Stimulated activated CD8-positive, alpha-beta memory T cell treated with anti-CD3 and anti-CD28 coated beads, Interleukin-7, amount 100 ng/mL, for 48 hours (primary cell): ENCODE data around the gene PTPN5.
"Not testable (repeated sequence)": the region's sequence is repeated elsewhere in the genome, so short reads cannot be mapped to it uniquely, and the experiment has no call there.

Source experiments
- DNase-seq, 2 donors: peaks; one replicate each; pipeline ENCODE4 v3.0.0-alpha.2; 2020; ENCODE audit warnings: low read depth in 1 of 2; ENCODE audit errors: extremely low read depth in 1 of 2

The PTPN5 gene

DNA sequence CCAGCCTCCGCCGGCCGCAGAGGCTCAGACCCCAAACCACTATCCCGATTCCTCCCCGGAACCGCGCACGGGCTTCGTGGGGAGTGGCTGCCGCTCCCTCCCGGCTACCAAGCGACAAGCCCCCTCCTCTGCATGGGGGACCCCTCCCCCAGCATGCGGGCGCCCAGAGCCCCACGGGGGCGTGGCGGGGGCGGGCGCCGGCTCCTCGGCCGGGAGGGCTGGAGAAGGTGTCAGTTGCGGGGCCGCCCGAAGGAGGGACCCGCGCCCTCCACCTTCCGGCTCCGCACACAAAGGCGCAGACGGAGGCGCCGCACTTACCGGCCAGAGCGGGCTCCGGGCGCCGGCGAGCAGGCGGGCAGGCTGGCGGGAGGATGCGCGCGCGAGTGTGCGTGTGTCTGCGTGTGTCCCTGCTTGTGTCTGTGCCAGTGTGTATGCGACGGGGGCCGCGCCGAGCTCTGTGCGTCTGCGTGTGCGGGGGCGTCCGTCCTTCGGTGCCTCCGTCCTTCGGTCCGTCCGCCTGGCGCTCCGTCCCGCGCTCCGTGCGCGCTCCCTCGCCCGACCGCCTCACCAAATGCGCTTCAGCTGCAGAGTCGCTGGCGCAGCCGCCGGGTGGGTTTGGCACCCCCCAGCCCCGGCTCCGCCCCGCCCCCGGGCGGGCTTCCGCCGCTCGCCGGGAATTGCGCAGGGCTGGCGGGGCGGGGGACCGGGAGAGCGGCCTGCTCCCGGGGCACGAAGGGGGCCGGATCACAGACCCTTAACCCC lies at the start of gene PTPN5:
Gene PTPN5, minus strand, starts transcription at position 592 of the 762 bp plus-strand sequence. CDS start 19,840 bp downstream, outside the sequence.
- DNase-seq: no peak

DNA sequence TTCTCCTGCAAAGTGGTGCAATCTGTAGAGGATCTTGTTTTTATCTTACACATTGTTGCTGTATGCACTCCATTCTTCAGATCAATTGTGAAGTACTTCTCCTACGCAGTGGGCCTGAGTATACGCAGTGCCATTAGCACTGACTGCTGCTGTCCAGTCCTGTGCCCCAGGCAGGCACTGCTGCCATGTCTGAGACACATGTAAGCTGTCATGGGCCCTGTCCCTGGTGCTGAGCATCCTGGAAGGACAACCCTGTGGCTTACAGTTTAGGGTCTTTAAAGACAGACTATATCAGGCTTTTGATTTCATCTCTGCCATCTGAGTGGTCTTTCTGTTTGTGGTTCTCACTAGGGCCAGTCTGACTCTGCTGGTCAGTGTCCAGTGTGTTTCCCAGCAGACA lies 44.8 kb upstream of the PTPN5 start:
- no peak for DNase-seq

DNA sequence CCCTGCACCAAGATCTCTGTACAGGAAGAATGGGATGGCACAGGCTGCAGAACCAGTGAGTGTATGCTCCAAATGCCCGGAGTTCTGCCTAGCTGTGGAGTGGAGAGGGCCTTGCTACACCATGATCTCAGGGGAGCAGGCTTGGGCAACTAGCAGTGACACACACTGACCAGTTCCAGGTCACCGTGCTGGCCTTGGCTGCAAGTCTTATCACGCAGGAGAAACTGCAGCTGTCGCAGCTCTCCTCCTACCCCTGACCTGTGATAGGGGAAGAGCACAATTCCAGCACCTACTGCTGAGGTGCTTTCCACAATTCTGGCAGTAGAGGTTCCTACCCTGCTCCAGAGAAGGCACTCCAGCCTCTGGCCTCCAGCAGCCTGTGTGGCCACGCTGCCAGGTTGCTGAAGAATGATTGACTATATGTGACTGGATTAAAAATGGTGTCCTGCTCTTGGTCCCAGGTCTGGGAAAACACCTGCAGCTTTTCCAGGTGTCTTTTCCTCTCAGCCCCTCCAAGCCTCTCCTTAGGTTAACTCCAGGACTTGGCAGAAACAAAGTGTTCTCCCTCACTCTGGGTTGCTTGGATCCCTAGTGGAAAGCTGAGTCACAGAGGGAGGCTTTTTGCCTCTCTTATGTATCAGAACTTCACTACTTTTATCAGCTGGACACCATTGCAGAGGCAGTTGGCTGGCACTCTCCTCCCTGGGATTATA lies 43.3 kb upstream of the PTPN5 start:
- DNase-seq: no peak

DNA sequence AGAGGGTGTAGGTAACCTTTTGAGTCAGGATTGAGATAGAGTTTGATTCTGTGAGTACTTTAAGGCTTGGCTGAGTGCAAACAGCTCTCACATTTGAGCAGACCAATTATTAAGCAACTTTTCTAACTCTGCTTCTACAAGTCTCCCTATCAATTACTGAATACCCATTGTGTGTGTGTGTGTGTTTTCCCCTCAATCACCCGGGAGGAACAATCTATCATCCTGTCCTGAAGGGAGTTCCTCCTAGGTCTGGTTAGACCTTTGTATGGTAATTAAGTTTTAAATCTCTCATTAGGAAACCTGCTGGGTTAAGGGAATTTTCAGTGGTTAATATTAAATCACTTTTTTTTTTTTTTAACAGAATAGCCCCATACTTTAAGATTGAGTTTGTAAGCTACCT lies 28.6 kb upstream of the PTPN5 start:
- DNase-seq: not testable (repeated sequence)

DNA sequence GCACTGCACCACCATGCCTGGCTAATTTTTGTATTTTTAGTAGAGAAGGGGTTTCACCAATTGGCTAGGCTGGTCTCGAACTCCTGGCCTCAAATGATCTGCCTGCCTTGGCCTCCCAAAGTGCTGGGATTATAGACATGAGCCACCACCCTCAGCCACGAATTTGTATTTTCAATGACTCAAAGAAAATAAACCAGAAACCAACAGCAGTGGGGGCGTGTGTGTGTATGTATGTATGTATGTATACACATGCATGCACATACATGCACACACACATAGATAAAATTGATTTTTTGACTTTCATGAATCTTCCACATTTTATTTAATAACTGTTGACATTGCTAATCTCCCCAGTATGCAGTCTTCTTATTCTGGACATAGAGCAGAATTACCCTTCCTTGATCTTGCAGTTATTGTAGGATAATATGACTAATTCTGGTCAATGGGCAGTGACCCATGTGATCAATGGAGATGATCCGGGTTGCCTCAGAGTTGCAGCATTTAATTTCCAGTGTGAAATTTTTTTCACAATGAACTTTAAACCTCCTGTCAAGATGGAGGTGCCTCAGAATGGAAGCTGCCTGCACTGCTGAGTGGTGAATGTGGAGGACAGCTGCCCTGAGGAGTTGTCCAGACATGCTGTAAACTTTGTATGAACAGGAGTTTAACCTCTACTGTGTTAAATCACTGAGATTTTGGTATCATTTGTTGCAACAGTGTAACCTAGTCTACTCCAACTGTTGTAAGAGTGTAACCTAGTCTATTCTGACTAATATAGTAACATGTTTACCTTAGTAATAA lies 12.8 kb upstream of the PTPN5 start:
- no peak for DNase-seq

DNA sequence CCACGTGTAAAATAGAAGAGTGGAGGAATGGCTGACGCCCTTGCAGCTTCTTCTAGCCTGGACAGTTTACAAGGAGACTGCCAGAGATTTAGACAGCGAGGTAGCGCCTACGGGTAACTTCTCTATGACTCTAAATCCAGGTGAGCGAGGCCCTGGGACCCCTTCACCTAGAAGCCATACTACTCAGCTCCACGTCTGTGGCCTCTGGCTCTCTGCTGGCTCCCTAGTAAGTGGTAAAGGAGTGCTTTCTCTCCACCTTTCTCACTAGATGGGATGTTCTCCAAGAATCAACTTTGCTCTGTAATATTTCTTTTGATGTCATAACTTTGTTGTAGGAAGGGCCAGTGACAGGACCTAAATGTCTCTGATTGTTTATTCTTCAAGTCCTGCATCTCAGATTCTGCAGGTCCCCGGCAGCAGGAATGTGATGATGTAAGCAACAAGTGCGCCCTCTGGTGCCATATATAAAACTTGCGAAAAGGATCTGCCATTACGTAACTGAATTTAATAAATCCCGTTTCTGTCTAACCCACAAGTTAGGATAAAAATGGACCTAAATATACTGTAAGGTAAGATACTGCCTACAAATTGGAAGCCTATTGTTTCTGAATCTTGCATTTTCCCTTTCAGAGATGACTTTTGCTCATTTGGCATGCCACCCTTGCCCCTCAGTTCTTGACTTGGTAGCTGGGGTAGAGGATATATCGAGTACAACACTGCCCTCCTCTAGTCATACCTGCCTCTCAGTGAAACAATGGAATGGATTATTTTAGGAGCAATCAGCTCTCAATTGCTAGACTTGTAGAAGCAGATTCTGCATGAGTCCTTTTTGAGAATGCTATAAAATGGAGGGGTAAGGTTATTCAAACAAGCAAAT lies 11.0 kb upstream of the PTPN5 start:
- no peak for DNase-seq

DNA sequence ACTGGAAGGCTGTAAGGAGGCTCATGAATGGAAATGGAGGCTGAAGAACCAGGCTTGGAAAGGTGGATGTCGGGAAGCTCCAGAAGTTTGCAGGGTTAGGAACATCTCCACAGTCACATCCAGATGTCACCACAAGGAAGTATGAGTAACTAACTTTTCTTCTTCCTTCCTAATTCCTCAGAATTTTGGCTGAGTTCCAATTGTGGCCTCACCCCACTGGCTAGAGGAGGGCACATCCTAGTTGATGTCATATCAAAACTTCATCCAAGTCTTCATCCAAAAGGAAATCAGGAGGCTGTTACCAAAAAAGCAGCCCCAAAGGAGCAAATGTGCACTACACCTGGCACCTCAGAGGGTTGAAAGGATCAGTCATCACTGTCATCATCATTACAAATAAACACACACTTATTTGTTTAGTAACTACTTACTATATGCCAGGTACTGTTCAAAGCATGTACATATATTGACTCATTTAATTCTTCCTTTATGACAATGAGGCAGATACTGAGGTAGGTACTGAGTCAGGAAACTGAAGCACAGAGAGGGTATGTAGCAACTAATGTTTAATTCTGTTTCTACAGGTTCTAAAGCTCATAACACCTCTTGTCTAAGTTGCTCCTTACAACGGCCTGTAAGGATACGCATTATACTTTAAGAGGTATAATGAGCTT lies 7.3 kb upstream of the PTPN5 start:
- no peak for DNase-seq

DNA sequence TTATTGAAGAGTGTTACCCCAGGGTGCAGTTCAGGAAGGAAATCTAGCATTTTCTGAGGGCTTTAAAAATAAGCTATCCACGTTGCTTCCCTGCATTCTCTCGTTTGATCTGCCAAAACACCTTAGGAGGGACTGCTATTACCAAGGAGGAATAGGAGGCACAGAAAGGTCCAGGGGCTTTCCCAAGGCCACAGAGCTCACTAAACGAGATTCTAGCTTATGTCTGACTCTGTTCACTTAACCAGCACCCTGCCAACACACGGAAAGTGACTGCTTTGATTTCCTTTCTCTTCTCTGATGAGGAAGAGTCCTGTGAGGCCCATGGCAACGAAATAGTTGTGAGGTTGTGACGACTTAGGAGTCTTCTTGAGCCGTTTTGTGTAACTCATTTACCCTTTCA lies 3.4 kb upstream of the PTPN5 start:
- DNase-seq: no peak

DNA sequence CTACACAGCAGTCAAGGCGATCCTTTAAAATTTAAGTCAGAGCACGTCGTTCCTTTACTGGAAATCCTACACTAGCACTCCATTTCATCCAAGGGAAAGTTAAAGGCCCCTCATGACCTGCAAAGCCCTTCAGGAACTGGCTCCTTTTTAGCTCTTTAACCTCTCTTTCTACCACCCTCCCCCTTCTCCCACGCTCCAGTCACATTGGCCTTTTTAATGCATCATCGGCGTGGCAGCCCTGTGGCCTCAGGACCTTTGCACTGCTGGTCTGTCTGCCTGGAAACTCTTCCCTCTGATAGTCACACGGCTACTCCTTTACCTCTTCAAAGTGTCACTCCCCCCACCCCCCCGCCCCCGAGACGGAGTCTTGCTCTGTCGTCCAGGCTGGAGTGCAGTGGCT lies 1.2 kb upstream of the PTPN5 start:
- no peak for DNase-seq

DNA sequence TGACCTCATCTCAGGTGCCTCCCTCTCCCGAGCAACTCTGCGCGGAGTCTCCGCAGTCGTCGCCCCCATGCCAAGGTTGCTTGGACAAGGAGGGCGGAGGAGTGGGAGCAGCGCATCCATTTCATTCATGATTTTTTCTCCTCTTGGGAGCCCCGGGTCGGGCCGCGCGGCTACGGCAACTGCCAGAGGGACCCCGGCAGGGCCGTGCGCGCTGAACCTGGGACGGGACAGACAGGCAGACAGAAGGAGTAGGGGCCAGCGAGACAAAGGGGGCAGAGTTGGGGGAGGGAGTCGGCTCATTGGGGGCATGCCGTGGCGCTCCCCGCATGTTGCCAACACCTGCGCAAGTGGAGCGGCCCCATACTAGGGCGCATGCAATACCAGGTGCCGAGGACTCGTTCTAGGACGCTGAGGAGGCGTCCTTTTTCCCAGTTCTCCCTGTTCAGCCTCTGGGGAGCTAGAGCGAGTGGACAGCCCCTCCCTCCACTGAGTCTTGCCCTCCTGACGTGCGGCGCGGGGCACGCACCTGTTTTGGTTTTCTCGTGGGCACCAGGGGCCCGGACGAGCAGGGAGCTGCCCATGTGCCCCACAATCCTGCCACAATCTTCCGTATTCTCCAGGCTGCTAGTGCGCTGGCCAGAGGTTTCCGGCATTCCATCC lies 501 bp upstream of the PTPN5 start:
- DNase-seq: no peak

DNA sequence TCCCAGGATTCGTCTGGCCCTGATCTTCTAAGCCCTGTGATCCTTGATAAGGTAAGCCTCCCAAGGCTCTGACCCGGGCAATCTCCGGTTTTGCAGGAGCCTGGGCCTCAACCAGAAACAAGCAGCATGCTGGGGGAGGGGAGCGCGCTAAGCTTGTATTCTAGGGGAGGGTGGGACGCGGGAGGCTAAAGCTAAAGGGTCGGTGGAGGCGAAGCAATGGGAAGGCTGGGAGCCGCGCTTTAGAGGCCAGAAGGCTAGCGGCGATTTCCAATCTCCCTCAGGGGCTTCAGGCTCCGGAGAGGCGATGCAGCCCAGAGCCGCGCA lies 753 bp downstream of the PTPN5 start:
- no peak for DNase-seq

DNA sequence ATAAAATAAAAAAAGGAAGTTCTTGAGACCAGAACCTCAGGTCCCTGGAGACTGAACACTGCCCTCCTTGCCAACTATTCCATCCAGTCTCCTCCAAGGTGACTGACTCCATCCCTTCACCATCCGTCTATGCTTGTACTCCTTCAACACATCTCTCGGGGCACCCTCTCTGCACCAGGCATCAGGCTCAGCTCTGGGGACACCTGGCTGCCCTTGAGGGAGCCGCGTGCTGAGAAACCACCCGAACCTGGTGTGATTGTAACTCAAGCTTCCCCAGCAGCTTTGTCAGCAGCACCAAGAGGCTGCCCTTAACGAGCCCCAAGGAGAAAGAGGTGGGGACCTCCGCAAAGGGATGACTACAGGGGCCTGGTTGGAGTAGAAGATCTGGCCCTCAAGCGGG lies 1.7 kb downstream of the PTPN5 start:
- DNase-seq: no peak

DNA sequence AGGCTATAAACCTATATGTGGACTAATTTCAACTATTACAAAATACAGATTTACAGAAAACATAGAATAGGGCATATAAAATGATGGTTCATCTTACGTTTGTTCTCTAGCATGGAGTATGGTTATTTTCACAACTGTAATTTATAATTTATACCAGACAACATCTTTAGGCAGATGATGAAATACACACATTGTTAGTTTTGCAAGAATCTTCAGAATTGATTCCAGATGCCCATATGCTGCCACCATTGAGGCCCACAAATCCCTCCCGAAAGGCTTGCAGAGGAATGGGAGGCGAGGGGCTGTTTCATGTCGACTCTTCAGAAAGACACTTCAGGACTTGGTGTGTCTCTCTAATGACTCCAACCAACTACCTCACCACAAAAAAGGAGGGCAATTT lies 6.2 kb downstream of the PTPN5 start:
- DNase-seq: no peak

DNA sequence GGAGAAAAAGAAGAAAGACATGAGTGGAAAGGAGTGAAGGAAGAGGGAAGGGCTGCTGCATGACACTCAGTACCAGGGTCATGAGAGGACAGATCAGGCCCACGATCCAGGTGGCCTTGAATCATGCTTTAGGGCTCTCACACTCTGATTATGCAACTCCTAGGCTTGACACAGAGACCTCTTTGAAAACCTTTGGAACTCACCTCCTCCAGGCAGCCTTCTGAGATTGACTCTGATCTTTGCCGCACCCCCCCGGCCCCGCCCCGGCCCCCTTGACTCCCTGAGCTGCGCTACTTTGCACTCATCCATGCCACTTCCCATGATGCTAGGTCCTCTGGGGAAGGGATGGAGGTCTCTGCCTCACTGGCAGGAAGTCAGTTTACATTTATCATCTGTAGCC lies 10.7 kb downstream of the PTPN5 start:
- DNase-seq: no peak

DNA sequence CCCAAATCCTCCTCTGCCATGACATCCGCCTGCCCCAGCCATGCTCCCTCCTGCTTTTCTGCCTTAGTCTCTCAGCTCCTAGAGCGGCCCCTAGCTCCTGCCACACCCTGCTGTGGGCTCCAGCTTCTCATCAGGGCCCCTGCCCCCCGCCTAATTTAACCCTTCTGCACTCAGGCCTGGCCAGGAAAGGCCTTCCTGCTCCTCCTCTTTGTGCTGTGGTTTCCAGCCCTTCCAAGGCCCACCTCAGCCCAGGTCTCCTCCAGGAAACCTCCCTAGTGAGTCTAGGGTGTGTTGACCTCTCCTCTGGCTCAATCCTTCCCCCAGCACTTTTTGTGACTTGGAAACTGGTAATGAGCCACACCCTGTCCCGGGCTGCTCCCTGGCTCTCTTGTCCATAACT lies 11.3 kb downstream of the PTPN5 start:
- DNase-seq: no peak

DNA sequence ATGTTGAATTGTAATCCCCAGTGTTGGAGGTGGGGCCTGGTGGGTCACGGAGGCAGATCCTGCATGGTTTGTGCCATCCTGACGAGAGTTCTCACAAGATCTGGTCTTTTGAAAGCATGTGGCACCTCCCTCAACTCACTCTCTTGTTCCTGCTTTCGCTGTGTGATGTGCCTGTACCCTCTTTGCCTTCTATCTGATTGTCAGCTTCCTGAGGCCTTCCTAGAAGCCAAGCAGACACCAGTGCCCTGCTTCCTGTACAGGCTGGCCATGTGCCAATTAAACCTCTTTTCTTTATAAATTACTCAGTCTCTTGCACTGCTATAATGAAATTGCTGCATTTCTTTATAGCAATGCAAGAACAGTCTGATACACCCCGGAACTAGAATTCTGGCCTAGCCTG lies 13.1 kb downstream of the PTPN5 start:
- DNase-seq: no peak

DNA sequence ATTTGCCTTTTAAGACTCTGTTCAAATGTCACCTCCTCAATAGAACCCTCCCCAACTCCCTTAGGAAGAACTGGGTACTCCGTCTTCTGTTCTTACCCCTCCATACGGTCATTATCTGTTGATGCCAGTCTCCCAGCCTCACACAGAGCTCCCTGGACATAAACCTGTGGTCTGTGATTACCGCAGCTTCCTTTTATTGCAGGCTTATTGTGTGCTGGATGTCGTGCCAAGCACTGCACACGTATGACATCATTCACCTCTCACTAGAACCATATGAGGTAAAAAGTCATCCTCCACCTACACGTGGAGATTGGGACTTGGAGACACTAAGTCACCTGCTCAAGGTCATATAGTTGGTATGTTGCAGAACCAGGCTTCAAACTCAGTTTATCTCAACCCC lies 15.3 kb downstream of the PTPN5 start:
- no peak for DNase-seq

DNA sequence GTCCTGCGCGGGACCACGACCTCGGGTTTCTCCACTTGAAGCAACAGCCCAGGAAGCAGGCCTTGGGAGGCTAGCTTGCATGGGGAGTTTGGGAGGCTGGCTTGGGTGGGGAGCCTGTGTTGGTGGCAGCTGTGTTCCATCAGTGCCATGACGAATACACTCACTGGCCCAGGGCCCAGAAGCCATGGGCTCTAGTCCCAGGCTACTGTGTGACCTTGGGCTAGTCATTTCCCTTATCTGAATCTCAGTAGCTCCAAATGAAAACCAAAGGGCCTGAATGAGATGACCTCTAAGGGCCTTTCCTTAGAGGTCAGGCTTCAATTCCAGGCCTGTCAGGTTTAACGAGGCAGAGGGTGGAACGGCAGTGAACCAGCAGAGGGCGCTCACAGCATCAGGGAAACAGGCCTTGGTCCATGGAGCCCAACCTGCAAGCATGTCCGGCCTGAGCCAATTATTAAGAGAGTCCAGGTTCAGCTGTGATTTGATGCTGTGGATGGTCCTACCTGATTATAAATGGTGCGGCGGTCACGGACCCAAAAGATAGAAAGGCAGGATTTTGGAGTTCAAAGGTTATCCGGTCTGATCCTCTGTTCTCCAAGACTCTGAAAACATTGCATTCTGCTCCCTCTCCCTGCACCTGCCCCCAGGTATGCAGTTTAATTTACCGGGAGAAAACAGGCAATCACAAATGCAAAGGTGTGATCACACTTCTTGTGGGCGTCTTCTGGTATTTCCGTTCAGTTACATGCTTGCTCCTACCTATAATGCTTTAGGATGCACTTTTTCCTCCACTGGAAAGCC lies 15.9 kb downstream of the PTPN5 start:
- peak in 1 of 2 donors; percentile 53 for DNase-seq

DNA sequence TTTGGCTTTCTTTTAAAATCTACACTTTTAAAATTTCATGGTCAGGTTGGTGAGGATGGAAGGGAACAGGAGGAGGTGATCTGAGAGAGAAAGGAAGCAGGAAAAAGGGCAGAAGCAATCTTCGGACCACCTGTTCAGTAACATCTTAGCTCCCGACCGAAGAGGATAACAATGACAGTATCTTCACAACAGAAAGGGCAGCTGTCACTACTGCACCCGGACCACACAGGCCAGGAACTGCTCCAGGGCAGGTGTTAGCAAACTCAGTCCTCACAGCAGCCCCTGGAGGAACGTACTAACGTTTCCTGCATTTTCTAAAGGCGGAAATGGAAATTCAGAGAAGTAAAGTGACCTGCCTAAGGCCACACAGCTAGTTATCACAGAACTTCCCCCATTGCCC lies 16.8 kb downstream of the PTPN5 start:
- DNase-seq: no peak
